ENCODE data around the gene MMAB.
A peak's percentile ranks its signal among the peaks of the same experiment; 100 is the strongest.

- no peak for TF ChIP-seq CTCF (IDR thresholded peaks at IDR 0.05 in 2 of 3, conservative IDR thresholded peaks at IDR 0.05 in 1 of 3; ENCODE audit: control insufficient read depth in 2 of 3, extremely low read depth in 1 of 3, insufficient read depth in 1 of 3, low read depth in 3 of 3, low read length in 3 of 3)
- 0 out of 2 replicates have a peak, but pooled peaks have one; percentile 20 for TF ChIP-seq POLR2A (IDR thresholded peaks at IDR 0.05; ENCODE audit: low read depth, low read length)
- TF ChIP-seq FOXM1 (IDR thresholded peaks at IDR 0.05; ENCODE audit: low read depth, low read length): no peak
Observed at GRCh38 chr12:109594556-109595317, 21.4 kb upstream of the MMAB start.

All from GM12878 (cell line).